Mucosa of stomach (tissue), 1 donor: ENCODE results near the gene SMIM26.
"Not testable (repeated sequence)": the region's sequence is repeated elsewhere in the genome, so short reads cannot be mapped to it uniquely, and the experiment has no call there.

Source experiments
- H3K27me3 ChIP-seq: one replicate; pipeline ENCODE4 v1.7.0; 2013; ENCODE audit warnings: mild to moderate bottlenecking, low read length; ENCODE audit not compliant: control insufficient read depth, insufficient read depth
- H3K36me3 ChIP-seq: one replicate; pipeline ENCODE4 v1.7.0; 2013; ENCODE audit warnings: low read length; ENCODE audit not compliant: control insufficient read depth, insufficient read depth
- H3K4me1 ChIP-seq: one replicate; pipeline ENCODE4 v1.7.0; 2013; ENCODE audit warnings: mild to moderate bottlenecking, low read length; ENCODE audit not compliant: control insufficient read depth, insufficient read depth
- H3K4me3 ChIP-seq: one replicate; pipeline ENCODE4 v1.7.0; 2013; ENCODE audit warnings: low read length
- H3K9ac ChIP-seq: one replicate; pipeline ENCODE4 v1.7.0; 2013; ENCODE audit warnings: mild to moderate bottlenecking, low read length, moderate library complexity
- H3K9me3 ChIP-seq: one replicate; pipeline ENCODE4 v1.7.0; 2013; ENCODE audit warnings: mild to moderate bottlenecking, low read length, moderate library complexity; ENCODE audit not compliant: control insufficient read depth
- donor health status: Pancreatic carcinoma.

SMIM26 gene

GRCh38 chr20:18566892-18567738 lies at the start of gene SMIM26:
Gene SMIM26 (plus strand): TSS chr20:18567432. CDS start chr20:18567479, 47 bp downstream.
- Histone ChIP-seq H3K9me3 (no peaks in the 10 kb centered on the region), H3K9ac (peak within 1 kb of the TSS; percentile 74), H3K27me3 (no peaks in the 10 kb centered on the region), H3K4me3 (peak within 1 kb of the TSS; percentile 66), H3K4me1 (no peaks in the 10 kb centered on the region), H3K36me3 (no peaks in the 10 kb centered on the region)

GRCh38 chr20:18522066-18522465 lies 45.2 kb upstream of the SMIM26 start:
- H3K9me3 ChIP-seq, H3K4me3 ChIP-seq, H3K4me1 ChIP-seq, H3K27me3 ChIP-seq, H3K36me3 ChIP-seq, H3K9ac ChIP-seq: not testable (repeated sequence)

- Histone ChIP-seq H3K4me1 (no peaks in the 10 kb centered on the region), H3K27me3 (no peaks in the 10 kb centered on the region), H3K36me3 (peaks cover 5% of the 10 kb centered on the region), H3K9me3 (no peaks in the 10 kb centered on the region), H3K9ac (no peak overlapping the region), H3K4me3 (no peak overlapping the region)
Measured at GRCh38 chr20:18523066-18523465, 44.2 kb upstream of the SMIM26 start.

GRCh38 chr20:18524646-18525045 lies 42.6 kb upstream of the SMIM26 start:
- H3K4me3 ChIP-seq, result no peak overlapping the region
- H3K27me3 ChIP-seq, result no peaks in the 10 kb centered on the region
- H3K4me1 ChIP-seq, result no peaks in the 10 kb centered on the region
- peaks cover 5% of the 10 kb centered on the region for H3K36me3 ChIP-seq
- H3K9me3 ChIP-seq, result no peaks in the 10 kb centered on the region
- no peak overlapping the region for H3K9ac ChIP-seq

GRCh38 chr20:18526761-18527160 lies 40.5 kb upstream of the SMIM26 start:
- H3K4me3 ChIP-seq, H3K27me3 ChIP-seq, H3K36me3 ChIP-seq, H3K4me1 ChIP-seq, H3K9ac ChIP-seq, H3K9me3 ChIP-seq: not testable (repeated sequence)

GRCh38 chr20:18527339-18527738 lies 39.9 kb upstream of the SMIM26 start:
- Histone ChIP-seq H3K36me3 (peaks cover 5% of the 10 kb centered on the region), H3K4me1 (no peaks in the 10 kb centered on the region), H3K9ac (no peak overlapping the region), H3K4me3 (no peak overlapping the region), H3K9me3 (no peaks in the 10 kb centered on the region), H3K27me3 (no peaks in the 10 kb centered on the region)

- Histone ChIP-seq H3K27me3 (no peaks in the 10 kb centered on the region), H3K36me3 (peaks cover 7% of the 10 kb centered on the region), H3K4me3 (no peak overlapping the region), H3K4me1 (no peaks in the 10 kb centered on the region), H3K9me3 (no peaks in the 10 kb centered on the region), H3K9ac (no peak overlapping the region)
Measured at GRCh38 chr20:18527836-18528235, 39.4 kb upstream of the SMIM26 start.

GRCh38 chr20:18529041-18529440 lies 38.2 kb upstream of the SMIM26 start:
- Histone ChIP-seq H3K4me3 (no peak overlapping the region), H3K36me3 (peaks cover 13% of the 10 kb centered on the region), H3K9me3 (no peaks in the 10 kb centered on the region), H3K27me3 (no peaks in the 10 kb centered on the region), H3K9ac (no peak overlapping the region), H3K4me1 (peaks cover 12% of the 10 kb centered on the region)

- Histone ChIP-seq H3K36me3 (peaks cover 8% of the 10 kb centered on the region), H3K27me3 (no peaks in the 10 kb centered on the region)
Measured at GRCh38 chr20:18532626-18533025, 34.6 kb upstream of the SMIM26 start.

GRCh38 chr20:18533491-18533890 lies 33.7 kb upstream of the SMIM26 start:
- Histone ChIP-seq H3K4me1 (peaks cover 20% of the 10 kb centered on the region), H3K9ac (no peak overlapping the region), H3K27me3 (no peaks in the 10 kb centered on the region), H3K36me3 (peaks cover 8% of the 10 kb centered on the region), H3K4me3 (no peak overlapping the region), H3K9me3 (no peaks in the 10 kb centered on the region)

More at GRCh38 chr20:18532626-18533025, 34.6 kb upstream of the SMIM26 start:
- no peaks in the 10 kb centered on the region for H3K9me3 ChIP-seq
- H3K4me1 ChIP-seq, result peaks cover 20% of the 10 kb centered on the region
- no peak overlapping the region for H3K4me3 ChIP-seq
- no peak overlapping the region for H3K9ac ChIP-seq

- H3K36me3 ChIP-seq, result peaks cover 8% of the 10 kb centered on the region
- H3K4me1 ChIP-seq, result peaks cover 20% of the 10 kb centered on the region
- H3K9me3 ChIP-seq, result no peaks in the 10 kb centered on the region
- H3K27me3 ChIP-seq, result no peaks in the 10 kb centered on the region
- H3K4me3 ChIP-seq, result no peak overlapping the region
- no peak overlapping the region for H3K9ac ChIP-seq
Measured at GRCh38 chr20:18533978-18534644, 33.1 kb upstream of the SMIM26 start.

- Histone ChIP-seq H3K27me3 (no peaks in the 10 kb centered on the region), H3K9me3 (no peaks in the 10 kb centered on the region), H3K4me1 (peaks cover 20% of the 10 kb centered on the region), H3K4me3 (no peak overlapping the region), H3K9ac (no peak overlapping the region), H3K36me3 (peaks cover 11% of the 10 kb centered on the region)
Measured at GRCh38 chr20:18537651-18538050, 29.6 kb upstream of the SMIM26 start.
